SK-N-SH treated with all-trans-retinoic acid at 6 μM for 48 hours (cell line): ENCODE data around the gene KRT17.

Experiments used
- ARNTL ChIP-seq: fragments of 450-650 bp; formaldehyde crosslinking; IDR thresholded peaks from 2 replicates; pipeline ENCODE4 v1.5.0; 2020; ENCODE audit warnings: low read depth, mild to moderate bottlenecking, moderate library complexity, borderline replicate concordance
- BACH2 ChIP-seq: fragments of 250-450 bp; sonication (Bioruptor Pico); IDR thresholded peaks from 2 replicates; pipeline ENCODE4 v1.9.0; 2021; ENCODE audit warnings: mild to moderate bottlenecking, borderline replicate concordance
- CSDC2 ChIP-seq: fragments of 250-450 bp; sonication (Bioruptor Pico); IDR thresholded peaks from 2 replicates; pipeline ENCODE4 v1.5.0; 2020; ENCODE audit warnings: mild to moderate bottlenecking, moderate library complexity
- ESRRG ChIP-seq: fragments of 250-450 bp; sonication (Bioruptor Pico); IDR thresholded peaks from 2 replicates; pipeline ENCODE4 v1.6.1; 2021; ENCODE audit warnings: mild to moderate bottlenecking
- GLIS3 ChIP-seq: fragments of 250-450 bp; sonication (Bioruptor Pico); IDR thresholded peaks from 2 replicates; pipeline ENCODE4 v1.5.0; 2020; ENCODE audit warnings: mild to moderate bottlenecking, moderate library complexity
- ISL1 ChIP-seq: fragments of 250-450 bp; sonication (Bioruptor Pico); IDR thresholded peaks from 2 replicates; pipeline ENCODE4 v2.1.2; 2022; ENCODE audit warnings: mild to moderate bottlenecking, moderate library complexity
- PPARA ChIP-seq: fragments of 250-450 bp; sonication (Bioruptor Pico); IDR thresholded peaks from 2 replicates; pipeline ENCODE4 v1.5.0; 2020; ENCODE audit warnings: mild to moderate bottlenecking, borderline replicate concordance
- ZNF70 ChIP-seq: fragments of 450-650 bp; formaldehyde crosslinking; IDR thresholded peaks from 2 replicates; pipeline ENCODE4 v1.5.0; 2020; ENCODE audit warnings: mild to moderate bottlenecking, moderate library complexity
- TF ChIP-seq, protein P1 (sequence below): fragments of 250-450 bp; sonication (Bioruptor Pico); IDR thresholded peaks from 2 replicates; pipeline ENCODE4 v1.5.0; 2020; ENCODE audit warnings: mild to moderate bottlenecking, moderate library complexity
- TF ChIP-seq, protein P2 (sequence below): fragments of 250-450 bp; sonication (Bioruptor Pico); IDR thresholded peaks from 2 replicates; pipeline ENCODE4 v1.8.0; 2020; ENCODE audit warnings: mild to moderate bottlenecking, moderate library complexity, borderline replicate concordance
- TF ChIP-seq, protein P3 (sequence below): fragments of 250-450 bp; sonication (Bioruptor Pico); IDR thresholded peaks from 2 replicates; pipeline ENCODE4 v1.8.0; 2021; ENCODE audit warnings: low read depth, mild to moderate bottlenecking, moderate library complexity, borderline replicate concordance
- TF ChIP-seq, protein P4 (sequence below): fragments of 250-450 bp; sonication (Bioruptor Pico); IDR thresholded peaks from 2 replicates; pipeline ENCODE4 v1.5.1; 2020; ENCODE audit warnings: low read depth, mild to moderate bottlenecking, moderate library complexity

DNA sequence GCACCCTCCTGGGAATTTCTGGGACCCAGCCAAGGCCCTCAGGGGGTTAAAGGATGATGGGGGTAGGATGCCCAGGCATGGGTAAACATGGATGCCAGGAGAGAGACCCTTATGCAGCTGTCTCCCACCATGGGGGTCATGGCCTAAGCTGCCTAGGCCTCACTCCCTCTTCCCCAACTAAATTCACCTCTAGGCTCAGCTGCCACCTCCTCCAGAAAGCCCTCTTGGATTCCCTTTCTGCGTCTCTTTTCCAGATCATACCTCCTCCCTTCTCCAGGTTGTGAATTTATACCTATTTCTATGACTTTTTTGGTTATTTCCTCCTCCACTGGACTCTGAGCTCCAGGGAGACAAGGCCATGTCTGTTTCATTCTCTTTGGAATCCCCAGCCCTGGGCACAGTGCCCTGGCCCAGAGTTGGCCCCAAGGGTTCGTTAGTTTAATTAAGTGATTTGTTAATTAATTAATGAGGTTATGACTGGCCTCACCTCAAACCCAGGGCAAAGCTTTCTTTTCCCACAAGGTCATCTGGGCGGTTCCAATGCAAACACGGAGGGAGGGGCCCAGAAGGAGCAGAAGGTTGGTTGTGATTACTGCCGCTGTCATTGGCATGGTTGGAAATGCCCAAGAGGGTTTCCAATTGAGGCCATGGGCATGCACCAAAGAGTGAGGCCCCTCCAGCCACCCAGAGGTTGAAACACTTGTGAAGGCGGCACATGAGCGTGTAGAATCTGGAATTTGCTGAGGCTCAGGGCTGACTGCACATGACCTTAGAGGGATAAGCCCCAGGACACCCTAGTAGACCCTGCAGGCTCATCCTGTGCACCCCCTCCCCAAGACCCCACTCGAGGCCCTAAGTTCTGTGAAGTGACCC is 6.9 kb upstream of the KRT17 start:
- no peak for TF ChIP-seq ZNF70 (CRISPR knock-in tag)
- TF ChIP-seq GLIS3 (CRISPR knock-in tag), result no peak
- TF ChIP-seq ARNTL (CRISPR knock-in tag), result no peak
- TF ChIP-seq, protein P1, sequence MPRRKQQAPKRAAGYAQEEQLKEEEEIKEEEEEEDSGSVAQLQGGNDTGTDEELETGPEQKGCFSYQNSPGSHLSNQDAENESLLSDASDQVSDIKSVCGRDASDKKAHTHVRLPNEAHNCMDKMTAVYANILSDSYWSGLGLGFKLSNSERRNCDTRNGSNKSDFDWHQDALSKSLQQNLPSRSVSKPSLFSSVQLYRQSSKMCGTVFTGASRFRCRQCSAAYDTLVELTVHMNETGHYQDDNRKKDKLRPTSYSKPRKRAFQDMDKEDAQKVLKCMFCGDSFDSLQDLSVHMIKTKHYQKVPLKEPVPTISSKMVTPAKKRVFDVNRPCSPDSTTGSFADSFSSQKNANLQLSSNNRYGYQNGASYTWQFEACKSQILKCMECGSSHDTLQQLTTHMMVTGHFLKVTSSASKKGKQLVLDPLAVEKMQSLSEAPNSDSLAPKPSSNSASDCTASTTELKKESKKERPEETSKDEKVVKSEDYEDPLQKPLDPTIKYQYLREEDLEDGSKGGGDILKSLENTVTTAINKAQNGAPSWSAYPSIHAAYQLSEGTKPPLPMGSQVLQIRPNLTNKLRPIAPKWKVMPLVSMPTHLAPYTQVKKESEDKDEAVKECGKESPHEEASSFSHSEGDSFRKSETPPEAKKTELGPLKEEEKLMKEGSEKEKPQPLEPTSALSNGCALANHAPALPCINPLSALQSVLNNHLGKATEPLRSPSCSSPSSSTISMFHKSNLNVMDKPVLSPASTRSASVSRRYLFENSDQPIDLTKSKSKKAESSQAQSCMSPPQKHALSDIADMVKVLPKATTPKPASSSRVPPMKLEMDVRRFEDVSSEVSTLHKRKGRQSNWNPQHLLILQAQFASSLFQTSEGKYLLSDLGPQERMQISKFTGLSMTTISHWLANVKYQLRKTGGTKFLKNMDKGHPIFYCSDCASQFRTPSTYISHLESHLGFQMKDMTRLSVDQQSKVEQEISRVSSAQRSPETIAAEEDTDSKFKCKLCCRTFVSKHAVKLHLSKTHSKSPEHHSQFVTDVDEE (CRISPR knock-in tag), result no peak
- TF ChIP-seq, protein P2, sequence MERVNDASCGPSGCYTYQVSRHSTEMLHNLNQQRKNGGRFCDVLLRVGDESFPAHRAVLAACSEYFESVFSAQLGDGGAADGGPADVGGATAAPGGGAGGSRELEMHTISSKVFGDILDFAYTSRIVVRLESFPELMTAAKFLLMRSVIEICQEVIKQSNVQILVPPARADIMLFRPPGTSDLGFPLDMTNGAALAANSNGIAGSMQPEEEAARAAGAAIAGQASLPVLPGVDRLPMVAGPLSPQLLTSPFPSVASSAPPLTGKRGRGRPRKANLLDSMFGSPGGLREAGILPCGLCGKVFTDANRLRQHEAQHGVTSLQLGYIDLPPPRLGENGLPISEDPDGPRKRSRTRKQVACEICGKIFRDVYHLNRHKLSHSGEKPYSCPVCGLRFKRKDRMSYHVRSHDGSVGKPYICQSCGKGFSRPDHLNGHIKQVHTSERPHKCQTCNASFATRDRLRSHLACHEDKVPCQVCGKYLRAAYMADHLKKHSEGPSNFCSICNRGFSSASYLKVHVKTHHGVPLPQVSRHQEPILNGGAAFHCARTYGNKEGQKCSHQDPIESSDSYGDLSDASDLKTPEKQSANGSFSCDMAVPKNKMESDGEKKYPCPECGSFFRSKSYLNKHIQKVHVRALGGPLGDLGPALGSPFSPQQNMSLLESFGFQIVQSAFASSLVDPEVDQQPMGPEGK (CRISPR knock-in tag), result no peak
- TF ChIP-seq, protein P3, sequence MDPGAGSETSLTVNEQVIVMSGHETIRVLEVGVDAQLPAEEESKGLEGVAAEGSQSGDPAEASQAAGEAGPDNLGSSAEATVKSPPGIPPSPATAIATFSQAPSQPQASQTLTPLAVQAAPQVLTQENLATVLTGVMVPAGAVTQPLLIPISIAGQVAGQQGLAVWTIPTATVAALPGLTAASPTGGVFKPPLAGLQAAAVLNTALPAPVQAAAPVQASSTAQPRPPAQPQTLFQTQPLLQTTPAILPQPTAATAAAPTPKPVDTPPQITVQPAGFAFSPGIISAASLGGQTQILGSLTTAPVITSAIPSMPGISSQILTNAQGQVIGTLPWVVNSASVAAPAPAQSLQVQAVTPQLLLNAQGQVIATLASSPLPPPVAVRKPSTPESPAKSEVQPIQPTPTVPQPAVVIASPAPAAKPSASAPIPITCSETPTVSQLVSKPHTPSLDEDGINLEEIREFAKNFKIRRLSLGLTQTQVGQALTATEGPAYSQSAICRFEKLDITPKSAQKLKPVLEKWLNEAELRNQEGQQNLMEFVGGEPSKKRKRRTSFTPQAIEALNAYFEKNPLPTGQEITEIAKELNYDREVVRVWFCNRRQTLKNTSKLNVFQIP (CRISPR knock-in tag), result no peak
- TF ChIP-seq ESRRG, result no peak
- no peak for TF ChIP-seq PPARA
- TF ChIP-seq BACH2 (CRISPR knock-in tag), result no peak
- no peak for TF ChIP-seq ISL1
- TF ChIP-seq, protein P4, sequence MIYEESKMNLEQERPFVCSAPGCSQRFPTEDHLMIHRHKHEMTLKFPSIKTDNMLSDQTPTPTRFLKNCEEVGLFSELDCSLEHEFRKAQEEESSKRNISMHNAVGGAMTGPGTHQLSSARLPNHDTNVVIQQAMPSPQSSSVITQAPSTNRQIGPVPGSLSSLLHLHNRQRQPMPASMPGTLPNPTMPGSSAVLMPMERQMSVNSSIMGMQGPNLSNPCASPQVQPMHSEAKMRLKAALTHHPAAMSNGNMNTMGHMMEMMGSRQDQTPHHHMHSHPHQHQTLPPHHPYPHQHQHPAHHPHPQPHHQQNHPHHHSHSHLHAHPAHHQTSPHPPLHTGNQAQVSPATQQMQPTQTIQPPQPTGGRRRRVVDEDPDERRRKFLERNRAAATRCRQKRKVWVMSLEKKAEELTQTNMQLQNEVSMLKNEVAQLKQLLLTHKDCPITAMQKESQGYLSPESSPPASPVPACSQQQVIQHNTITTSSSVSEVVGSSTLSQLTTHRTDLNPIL (CRISPR knock-in tag), result no peak
- TF ChIP-seq CSDC2, result no peak
